Endothelial cell of umbilical vein (primary cell): Measurements from ENCODE around the gene GPBAR1. TPM values are rescaled to one million over a fixed set of nuclear protein-coding genes. Genes with fewer than 3 reads are reported as not detected.

Experiments
- Bru-seq: library from RNA; stranded (reverse); fragments of 400-500 nt; gene quantifications from one replicate; lab custom pipeline; 2021; lab: Mats Ljungman, UMichigan
- BruChase-seq, 2 experiments: library from RNA; stranded (reverse); fragments of 400-500 nt; gene quantifications; one replicate each; lab custom pipeline; 2021; lab: Mats Ljungman, UMichigan
- BruUV-seq: library from RNA; stranded (reverse); fragments of 400-500 nt; replicated peaks from 2 replicates; lab custom pipeline; 2021; lab: Mats Ljungman, UMichigan
- CTCF ChIA-PET: fragments of 300-600, 350-600 bp; sonication (Branson Sonifier 250); formaldehyde crosslinking; loops from one replicate; lab custom pipeline; 2021; ENCODE audit warnings: antibody characterized with exemption, inconsistent platforms; lab: Charles Lee
- POLR2A ChIA-PET: fragments of 300-600, 350-600 bp; sonication (Branson Sonifier 250); formaldehyde crosslinking; loops from one replicate; lab custom pipeline; 2021; ENCODE audit warnings: antibody characterized with exemption, inconsistent platforms; lab: Charles Lee
- DNase-seq: peaks from one replicate; pipeline ENCODE4 v3.0.0-alpha.2; 2011; ENCODE audit warnings: low read depth, low spot score
- FAIRE-seq: peaks from 2 replicates; lab custom pipeline; 2011; peaks lifted over from hg19 to GRCh38; lab: Jason Lieb, UNC
- H2AFZ ChIP-seq: 2 replicates; pipeline ENCODE4 v1.6.0; 2012; ENCODE audit warnings: low read depth, low read length, control low read depth, inconsistent platforms
- H3K27ac ChIP-seq: 2 replicates; pipeline ENCODE4 v1.5.1; 2011; ENCODE audit warnings: low read depth, mild to moderate bottlenecking, control low read depth, low read length, moderate library complexity; ENCODE audit not compliant: insufficient read depth
- H3K27me3 ChIP-seq, 2 experiments: 2 replicates each; pipeline versions ENCODE4 v1.6.0 to v1.6.1; 2011; ENCODE audit warnings: low read length in 2 of 2, mixed read lengths in 1 of 2; ENCODE audit not compliant: control insufficient read depth in 2 of 2, insufficient read depth in 2 of 2
- H3K36me3 ChIP-seq, 2 experiments: 2 replicates in 1 of 2; 3 replicates in 1 of 2; pipeline ENCODE4 v1.5.1; 2011; ENCODE audit warnings: low read length in 2 of 2, mild to moderate bottlenecking in 1 of 2, moderate library complexity in 1 of 2; ENCODE audit not compliant: control insufficient read depth in 2 of 2, insufficient read depth in 2 of 2; ENCODE audit errors: extremely low read depth in 1 of 2
- H3K4me1 ChIP-seq: 3 replicates; pipeline ENCODE4 v1.5.1; 2011; ENCODE audit warnings: mild to moderate bottlenecking, low read length; ENCODE audit not compliant: control insufficient read depth, insufficient read depth; ENCODE audit errors: extremely low read depth
- H3K4me2 ChIP-seq: 2 replicates; pipeline ENCODE4 v1.6.1; 2011; ENCODE audit warnings: low read length, control low read depth, mixed read lengths; ENCODE audit not compliant: insufficient read depth
- H3K4me3 ChIP-seq, 3 experiments: fragments of 200-600 bp in 1 of 3; sonication (generic), shearing (Covaris generic) in 1 of 3; replicated peaks in 1 of 3; 2 replicates each; pipeline ENCODE4 v1.5.1; 2011 to 2016; ENCODE audit warnings: control low read depth in 3 of 3, low read length in 3 of 3, mild to moderate bottlenecking in 2 of 3, inconsistent platforms in 1 of 3, low read depth in 1 of 3, moderate library complexity in 1 of 3; ENCODE audit not compliant: insufficient read depth in 1 of 3
- H3K79me2 ChIP-seq: 2 replicates; pipeline ENCODE4 v1.6.0; 2012; ENCODE audit warnings: low read length, inconsistent platforms; ENCODE audit not compliant: control insufficient read depth, insufficient read depth
- H3K9ac ChIP-seq: replicated peaks from 2 replicates; pipeline ENCODE3; 2011; ENCODE audit warnings: low read length, control low read depth; ENCODE audit not compliant: insufficient read depth; ENCODE audit errors: extremely low read depth
- H3K9me1 ChIP-seq: replicated peaks from 3 replicates; pipeline ENCODE4 v1.6.0; 2011; ENCODE audit warnings: mild to moderate bottlenecking, low read length; ENCODE audit not compliant: control insufficient read depth, insufficient read depth; ENCODE audit errors: extremely low read depth
- H3K9me3 ChIP-seq: replicated peaks from 2 replicates; pipeline ENCODE4 v1.5.1; 2012; ENCODE audit warnings: low read length, inconsistent platforms; ENCODE audit not compliant: control insufficient read depth, insufficient read depth
- H4K20me1 ChIP-seq: replicated peaks from 2 replicates; pipeline ENCODE3; 2011; ENCODE audit warnings: mild to moderate bottlenecking, low read length; ENCODE audit not compliant: control insufficient read depth, insufficient read depth; ENCODE audit errors: extremely low read depth
- CTCF ChIP-seq, 2 donors: IDR thresholded peaks; 1 replicate in 1 of 2; 2 replicates in 1 of 2; pipeline ENCODE4 v1.5.1; 2011; ENCODE audit warnings: low read length in 2 of 2, mild to moderate bottlenecking in 2 of 2, moderate library complexity in 2 of 2, control low read depth in 1 of 2, inconsistent platforms in 1 of 2, low read depth in 1 of 2; ENCODE audit not compliant: insufficient read depth in 1 of 2; ENCODE audit errors: extremely low read depth in 1 of 2
- EZH2 ChIP-seq: IDR thresholded peaks from 2 replicates; pipeline ENCODE4 v1.6.1; 2012; ENCODE audit warnings: borderline replicate concordance, low read depth, mild to moderate bottlenecking, moderate library complexity, low read length, inconsistent platforms; ENCODE audit not compliant: severe bottlenecking
- FOS ChIP-seq: IDR thresholded peaks from 2 replicates; pipeline ENCODE4 v1.6.1; 2011; ENCODE audit warnings: mild to moderate bottlenecking, low read length, moderate library complexity, borderline replicate concordance; ENCODE audit not compliant: insufficient read depth
- GATA2 ChIP-seq: IDR thresholded peaks from 2 replicates; pipeline ENCODE4 v1.7.0; 2011; ENCODE audit warnings: low read depth, mild to moderate bottlenecking, moderate library complexity, mixed read lengths, low read length; ENCODE audit not compliant: insufficient read length, insufficient read depth
- JUN ChIP-seq: IDR thresholded peaks from 2 replicates; pipeline ENCODE4 v1.6.1; 2011; ENCODE audit warnings: borderline replicate concordance, low read depth; ENCODE audit not compliant: insufficient read length, insufficient read depth
- MAX ChIP-seq: IDR thresholded peaks from 2 replicates; pipeline ENCODE4 v1.6.1; 2011; ENCODE audit not compliant: insufficient read depth, insufficient read length
- MYC ChIP-seq: IDR thresholded peaks from one replicate; pipeline ENCODE4 v1.6.1; 2011; ENCODE audit warnings: mild to moderate bottlenecking, low read depth, low read length
- POLR2A ChIP-seq: IDR thresholded peaks from 2 replicates; pipeline ENCODE4 v1.6.1; 2012; ENCODE audit warnings: low read depth, mild to moderate bottlenecking, control low read depth, low read length
- POLR2AphosphoS5 ChIP-seq: IDR thresholded peaks from 2 replicates; pipeline ENCODE4 v1.6.1; 2012; ENCODE audit warnings: low read depth, mild to moderate bottlenecking, control low read depth, low read length, moderate library complexity; ENCODE audit not compliant: insufficient read depth
- dilution Hi-C: fragments of 300-500 bp; cut with MboI; formaldehyde crosslinking; loops from one replicate; pipeline ENCODE4 v1.15.0; 2019; ENCODE audit warnings: low sequenced_read_pairs; ENCODE audit not compliant: extremely low pct_ligation_motif_present
- intact Hi-C: fragments of 100-400 bp; cut with micrococcal nuclease; formaldehyde crosslinking; loops from one replicate; pipeline ENCODE4 v1.10.0; 2022
- long read RNA-seq: library from polyadenylated mRNA; stranded (forward); transcript quantifications from one replicate; pipeline ENCODE4 v2.0.0, GENCODE V29; 2021
- polyA minus RNA-seq, 3 experiments: library from RNA; depleted of rRNA, polyadenylated mRNA; stranded (reverse); fragments of >200 nt; gene quantifications; 1 replicate in 1 of 3; 2 replicates in 2 of 3; pipeline ENCODE4 v1.2.3, GENCODE V29; 2011
- polyA plus RNA-seq, 4 experiments: library from polyadenylated mRNA; depleted of rRNA in 3 of 4; stranded (reverse) in 3 of 4; unstranded in 1 of 4; fragments of >200 nt; gene quantifications; 2 replicates each; pipeline versions ENCODE4 v1.2.1 to v1.2.3, GENCODE V29; 2011 to 2012; ENCODE audit warnings: missing spikeins in 1 of 4
- total RNA-seq: library from RNA; stranded (reverse); gene quantifications from 2 replicates; pipeline ENCODE4 v1.2.3, GENCODE V29; 2021

The GPBAR1 gene
- 0.60 and 0.75 TPM in 2 replicates for total RNA-seq
- 0.14 TPM in 2 replicates for polyA plus RNA-seq
- polyA plus RNA-seq (2011; cell fraction: cytosol; rRNA removed) = 0.03 and 0.20 TPM in 2 replicates
- 0.53 and 0.60 TPM in 2 replicates for polyA plus RNA-seq (2011; cell fraction: nucleus; rRNA removed)
- 0.15 and 0.25 TPM in 2 replicates for polyA plus RNA-seq (2012)
- 0.57 and 0.61 TPM in 2 replicates for polyA minus RNA-seq
- polyA minus RNA-seq (2011; cell fraction: cytosol; rRNA and poly(A)+ RNA removed) = not detected
- 0.72 and 1.3 TPM in 2 replicates for polyA minus RNA-seq (2011; cell fraction: nucleus; rRNA and poly(A)+ RNA removed)
- Bru-seq, nascent RNA = percentile 30 among the genes with signal in this experiment
- percentile 39 among the genes with signal in this experiment for BruChase-seq, experiment 1, labeled RNA remaining after a 6-hour chase
- BruChase-seq, experiment 2, labeled RNA remaining after a 2-hour chase = percentile 35 among the genes with signal in this experiment
- long read RNA-seq, partial matches to known transcripts = 0 of 1 reads
- long read RNA-seq, other reads (novel, unspliced or antisense) = 1 of 1 reads

GRCh38 chr2:218260742-218261422 is at the start of gene GPBAR1:
Gene GPBAR1 (plus strand): TSS chr2:218261015. CDS start chr2:218262725, 1,710 bp downstream.
- FAIRE-seq = no peak
- DNase-seq = no peak
- H4K20me1 ChIP-seq = no peaks in the 10 kb centered on the region
- no peak within 1 kb of the TSS for H3K9ac ChIP-seq
- no peak within 1 kb of the TSS for H3K27ac ChIP-seq
- no TSS peak for BruUV-seq
- TF ChIP-seq POLR2A (no peak), MAX (no peak), MYC (no peak), CTCF (IDR thresholded peaks at IDR 0.05; ENCODE audit: extremely low read depth in 1 of 2, insufficient read depth in 1 of 2, low read depth in 1 of 2, low read length in 2 of 2) (no peak), POLR2AphosphoS5 (no peak), JUN (no peak), GATA2 (no peak), FOS (no peak), EZH2 (no peak)
- no peak within 1 kb of the TSS for H3K4me3 ChIP-seq
- H3K79me2 ChIP-seq = no peaks in the 10 kb centered on the region
- H3K9me1 ChIP-seq = no peaks in the 10 kb centered on the region
- peaks cover under 1 to 22% of the 10 kb centered on the region in 2 experiments for H3K36me3 ChIP-seq
- H3K27me3 ChIP-seq = no peaks in the 10 kb centered on the region
- dilution Hi-C loops (no loop called here), intact Hi-C loops (no loop called here)
- no peak within 1 kb of the TSS for H3K4me2 ChIP-seq
- peaks cover 17% of the 10 kb centered on the region for H3K4me1 ChIP-seq
- H2AFZ ChIP-seq = no peak within 1 kb of the TSS
- ChIA-PET POLR2A (interaction anchor here (1.1 kb wide), 1 partner anchor 9 kb away, joined by 3 read pairs; the partner anchor contains the start of genes AAMP and PNKD), CTCF (interaction anchor here (1.4 kb wide), 1 partner anchor 9 kb away, joined by 7 read pairs; the partner anchor contains the start of genes AAMP and PNKD)
- no peaks in the 10 kb centered on the region for H3K9me3 ChIP-seq
